ENCODE results near the gene FAM170B. TPM values are rescaled to one million over a fixed set of nuclear protein-coding genes. Genes with fewer than 3 reads are reported as not detected.

Gene FAM170B
- total and polyA plus RNA-seq, 3 donors from 2014 or later: 1.2 to 11.7 (median 10.5) TPM

- no peak overlapping the region for H3K27ac ChIP-seq
- WGBS, 2 donors: 66 to 77% methylated on average over 2 of the region's 2 CpGs
- TF ChIP-seq POLR2A (IDR thresholded peaks at IDR 0.05): no peak
- TF ChIP-seq CTCF (IDR thresholded peaks at IDR 0.05): no peak
- H3K9me3 ChIP-seq: no peaks in the 10 kb centered on the region
- intact Hi-C loops (cut with DNase I; ENCODE audit: low total_unique reads): no loop called here
- no peaks in the 10 kb centered on the region for H3K27me3 ChIP-seq
- H3K4me1 ChIP-seq: peaks cover 19% of the 10 kb centered on the region
- H3K36me3 ChIP-seq (ENCODE audit: low read depth, missing control alignments): no peaks in the 10 kb centered on the region
- no peak overlapping the region for H3K4me3 ChIP-seq
- DNase-seq: no peak
Observed at GRCh38 chr10:49089152-49089551, 44.7 kb downstream of the FAM170B start.

- intact Hi-C loops (cut with DNase I; ENCODE audit: low total_unique reads): no loop called here
- peaks cover 26% of the 10 kb centered on the region for H3K4me1 ChIP-seq
- WGBS, 2 donors: 95 to 96% methylated on average over 3 of the region's 3 CpGs
Observed at GRCh38 chr10:49086889-49087288, 46.9 kb downstream of the FAM170B start.

GRCh38 chr10:49083261-49083660 lies 50.6 kb downstream of the FAM170B start:
- TF ChIP-seq CTCF (IDR thresholded peaks at IDR 0.05) (no peak), POLR2A (IDR thresholded peaks at IDR 0.05) (no peak)
- no peak overlapping the region for H3K4me3 ChIP-seq
- no peaks in the 10 kb centered on the region for H3K9me3 ChIP-seq
- WGBS, 2 donors: 62 to 66% methylated on average over 8 of the region's 8 CpGs
- intact Hi-C loops (cut with DNase I; ENCODE audit: low total_unique reads): no loop called here
- DNase-seq: peak; percentile 75
- H3K27me3 ChIP-seq: no peaks in the 10 kb centered on the region
- H3K27ac ChIP-seq: no peak overlapping the region
- peaks cover 30% of the 10 kb centered on the region for H3K4me1 ChIP-seq
- H3K36me3 ChIP-seq (ENCODE audit: low read depth, missing control alignments): no peaks in the 10 kb centered on the region

More at GRCh38 chr10:49086889-49087288, 46.9 kb downstream of the FAM170B start:
- no peak for DNase-seq
- no peaks in the 10 kb centered on the region for H3K27me3 ChIP-seq
- H3K4me3 ChIP-seq: no peak overlapping the region
- no peaks in the 10 kb centered on the region for H3K9me3 ChIP-seq
- H3K36me3 ChIP-seq (ENCODE audit: low read depth, missing control alignments): no peaks in the 10 kb centered on the region
- no peak overlapping the region for H3K27ac ChIP-seq
- TF ChIP-seq POLR2A (IDR thresholded peaks at IDR 0.05): no peak
- no peak for TF ChIP-seq CTCF (IDR thresholded peaks at IDR 0.05)

- Histone ChIP-seq H3K27ac (no peak overlapping the region), H3K9me3 (no peaks in the 10 kb centered on the region), H3K36me3 (ENCODE audit: low read depth, missing control alignments) (no peaks in the 10 kb centered on the region), H3K4me3 (no peak overlapping the region), H3K4me1 (peaks cover 32% of the 10 kb centered on the region), H3K27me3 (no peaks in the 10 kb centered on the region)
- no peak for DNase-seq
- intact Hi-C loops (cut with DNase I; ENCODE audit: low total_unique reads): no loop called here
- TF ChIP-seq POLR2A (IDR thresholded peaks at IDR 0.05) (no peak), CTCF (IDR thresholded peaks at IDR 0.05) (no peak)
- WGBS, 2 donors: 84 to 85% methylated on average over 2 of the region's 2 CpGs
Observed at GRCh38 chr10:49082766-49083165, 51.1 kb downstream of the FAM170B start.

GRCh38 chr10:49081547-49082275 lies 52.1 kb downstream of the FAM170B start:
- Histone ChIP-seq H3K9me3 (no peaks in the 10 kb centered on the region), H3K27ac (no peak overlapping the region), H3K36me3 (ENCODE audit: low read depth, missing control alignments) (no peaks in the 10 kb centered on the region), H3K4me3 (no peak overlapping the region), H3K4me1 (peaks cover 32% of the 10 kb centered on the region), H3K27me3 (no peaks in the 10 kb centered on the region)
- intact Hi-C loops (cut with DNase I; ENCODE audit: low total_unique reads): no loop called here
- no peak for TF ChIP-seq CTCF (IDR thresholded peaks at IDR 0.05)
- TF ChIP-seq POLR2A (IDR thresholded peaks at IDR 0.05): no peak
- peak; percentile 58 for DNase-seq
- 35 to 63% methylated on average over 7 to 9 of the region's 9 CpGs for WGBS, 2 donors

Measured in testis (tissue), 3 donors.